Endothelial cell of umbilical vein (primary cell): ENCODE results near the gene SLC26A8. TPM values are rescaled to one million over a fixed set of nuclear protein-coding genes. Genes with fewer than 3 reads are reported as not detected.
A peak's percentile ranks its signal among the peaks of the same experiment; 100 is the strongest.

Experiments used
- BruUV-seq: library from RNA; stranded (reverse); fragments of 400-500 nt; replicated peaks from 2 replicates; lab custom pipeline; 2021; lab: Mats Ljungman, UMichigan
- CTCF ChIA-PET: fragments of 300-600, 350-600 bp; sonication (Branson Sonifier 250); formaldehyde crosslinking; loops from one replicate; lab custom pipeline; 2021; ENCODE audit warnings: antibody characterized with exemption, inconsistent platforms; lab: Charles Lee
- POLR2A ChIA-PET: fragments of 300-600, 350-600 bp; sonication (Branson Sonifier 250); formaldehyde crosslinking; loops from one replicate; lab custom pipeline; 2021; ENCODE audit warnings: antibody characterized with exemption, inconsistent platforms; lab: Charles Lee
- DNase-seq: peaks from one replicate; pipeline ENCODE4 v3.0.0-alpha.2; 2011; ENCODE audit warnings: low read depth, low spot score
- FAIRE-seq: peaks from 2 replicates; lab custom pipeline; 2011; peaks lifted over from hg19 to GRCh38; lab: Jason Lieb, UNC
- H2AFZ ChIP-seq: 2 replicates; pipeline ENCODE4 v1.6.0; 2012; ENCODE audit warnings: low read depth, low read length, control low read depth, inconsistent platforms
- H3K27ac ChIP-seq: 2 replicates; pipeline ENCODE4 v1.5.1; 2011; ENCODE audit warnings: low read depth, mild to moderate bottlenecking, control low read depth, low read length, moderate library complexity; ENCODE audit not compliant: insufficient read depth
- H3K27me3 ChIP-seq, 2 experiments: 2 replicates each; pipeline versions ENCODE4 v1.6.0 to v1.6.1; 2011; ENCODE audit warnings: low read length in 2 of 2, mixed read lengths in 1 of 2; ENCODE audit not compliant: control insufficient read depth in 2 of 2, insufficient read depth in 2 of 2
- H3K36me3 ChIP-seq, 2 experiments: 2 replicates in 1 of 2; 3 replicates in 1 of 2; pipeline ENCODE4 v1.5.1; 2011; ENCODE audit warnings: low read length in 2 of 2, mild to moderate bottlenecking in 1 of 2, moderate library complexity in 1 of 2; ENCODE audit not compliant: control insufficient read depth in 2 of 2, insufficient read depth in 2 of 2; ENCODE audit errors: extremely low read depth in 1 of 2
- H3K4me1 ChIP-seq: 3 replicates; pipeline ENCODE4 v1.5.1; 2011; ENCODE audit warnings: mild to moderate bottlenecking, low read length; ENCODE audit not compliant: control insufficient read depth, insufficient read depth; ENCODE audit errors: extremely low read depth
- H3K4me2 ChIP-seq: 2 replicates; pipeline ENCODE4 v1.6.1; 2011; ENCODE audit warnings: low read length, control low read depth, mixed read lengths; ENCODE audit not compliant: insufficient read depth
- H3K4me3 ChIP-seq, 3 experiments: fragments of 200-600 bp in 1 of 3; sonication (generic), shearing (Covaris generic) in 1 of 3; replicated peaks in 1 of 3; 2 replicates each; pipeline ENCODE4 v1.5.1; 2011 to 2016; ENCODE audit warnings: control low read depth in 3 of 3, low read length in 3 of 3, mild to moderate bottlenecking in 2 of 3, inconsistent platforms in 1 of 3, low read depth in 1 of 3, moderate library complexity in 1 of 3; ENCODE audit not compliant: insufficient read depth in 1 of 3
- H3K79me2 ChIP-seq: 2 replicates; pipeline ENCODE4 v1.6.0; 2012; ENCODE audit warnings: low read length, inconsistent platforms; ENCODE audit not compliant: control insufficient read depth, insufficient read depth
- H3K9ac ChIP-seq: replicated peaks from 2 replicates; pipeline ENCODE3; 2011; ENCODE audit warnings: low read length, control low read depth; ENCODE audit not compliant: insufficient read depth; ENCODE audit errors: extremely low read depth
- H3K9me1 ChIP-seq: replicated peaks from 3 replicates; pipeline ENCODE4 v1.6.0; 2011; ENCODE audit warnings: mild to moderate bottlenecking, low read length; ENCODE audit not compliant: control insufficient read depth, insufficient read depth; ENCODE audit errors: extremely low read depth
- H3K9me3 ChIP-seq: replicated peaks from 2 replicates; pipeline ENCODE4 v1.5.1; 2012; ENCODE audit warnings: low read length, inconsistent platforms; ENCODE audit not compliant: control insufficient read depth, insufficient read depth
- H4K20me1 ChIP-seq: replicated peaks from 2 replicates; pipeline ENCODE3; 2011; ENCODE audit warnings: mild to moderate bottlenecking, low read length; ENCODE audit not compliant: control insufficient read depth, insufficient read depth; ENCODE audit errors: extremely low read depth
- FOS ChIP-seq: IDR thresholded peaks from 2 replicates; pipeline ENCODE4 v1.6.1; 2011; ENCODE audit warnings: mild to moderate bottlenecking, low read length, moderate library complexity, borderline replicate concordance; ENCODE audit not compliant: insufficient read depth
- GATA2 ChIP-seq: IDR thresholded peaks from 2 replicates; pipeline ENCODE4 v1.7.0; 2011; ENCODE audit warnings: low read depth, mild to moderate bottlenecking, moderate library complexity, mixed read lengths, low read length; ENCODE audit not compliant: insufficient read length, insufficient read depth
- JUN ChIP-seq: IDR thresholded peaks from 2 replicates; pipeline ENCODE4 v1.6.1; 2011; ENCODE audit warnings: borderline replicate concordance, low read depth; ENCODE audit not compliant: insufficient read length, insufficient read depth
- MYC ChIP-seq: IDR thresholded peaks from one replicate; pipeline ENCODE4 v1.6.1; 2011; ENCODE audit warnings: mild to moderate bottlenecking, low read depth, low read length
- dilution Hi-C: fragments of 300-500 bp; cut with MboI; formaldehyde crosslinking; loops from one replicate; pipeline ENCODE4 v1.15.0; 2019; ENCODE audit warnings: low sequenced_read_pairs; ENCODE audit not compliant: extremely low pct_ligation_motif_present
- intact Hi-C: fragments of 100-400 bp; cut with micrococcal nuclease; formaldehyde crosslinking; loops from one replicate; pipeline ENCODE4 v1.10.0; 2022
- polyA plus RNA-seq, 4 experiments: library from polyadenylated mRNA; depleted of rRNA in 3 of 4; stranded (reverse) in 3 of 4; unstranded in 1 of 4; fragments of >200 nt; gene quantifications; 2 replicates each; pipeline versions ENCODE4 v1.2.1 to v1.2.3, GENCODE V29; 2011 to 2012; ENCODE audit warnings: missing spikeins in 1 of 4
- total RNA-seq: library from RNA; stranded (reverse); gene quantifications from 2 replicates; pipeline ENCODE4 v1.2.3, GENCODE V29; 2021
- TF ChIP-seq, protein P1 (sequence below), 2 donors: IDR thresholded peaks; 1 replicate in 1 of 2; 2 replicates in 1 of 2; pipeline ENCODE4 v1.5.1; 2011; ENCODE audit warnings: low read length in 2 of 2, mild to moderate bottlenecking in 2 of 2, moderate library complexity in 2 of 2, control low read depth in 1 of 2, inconsistent platforms in 1 of 2, low read depth in 1 of 2; ENCODE audit not compliant: insufficient read depth in 1 of 2; ENCODE audit errors: extremely low read depth in 1 of 2

The SLC26A8 gene
- total and polyA plus RNA-seq, 2 donors (not counting 3 experiments of a cell fraction or from before 2014, with no cell fraction given) = 0.01 TPM; not detected in 1

DNA sequence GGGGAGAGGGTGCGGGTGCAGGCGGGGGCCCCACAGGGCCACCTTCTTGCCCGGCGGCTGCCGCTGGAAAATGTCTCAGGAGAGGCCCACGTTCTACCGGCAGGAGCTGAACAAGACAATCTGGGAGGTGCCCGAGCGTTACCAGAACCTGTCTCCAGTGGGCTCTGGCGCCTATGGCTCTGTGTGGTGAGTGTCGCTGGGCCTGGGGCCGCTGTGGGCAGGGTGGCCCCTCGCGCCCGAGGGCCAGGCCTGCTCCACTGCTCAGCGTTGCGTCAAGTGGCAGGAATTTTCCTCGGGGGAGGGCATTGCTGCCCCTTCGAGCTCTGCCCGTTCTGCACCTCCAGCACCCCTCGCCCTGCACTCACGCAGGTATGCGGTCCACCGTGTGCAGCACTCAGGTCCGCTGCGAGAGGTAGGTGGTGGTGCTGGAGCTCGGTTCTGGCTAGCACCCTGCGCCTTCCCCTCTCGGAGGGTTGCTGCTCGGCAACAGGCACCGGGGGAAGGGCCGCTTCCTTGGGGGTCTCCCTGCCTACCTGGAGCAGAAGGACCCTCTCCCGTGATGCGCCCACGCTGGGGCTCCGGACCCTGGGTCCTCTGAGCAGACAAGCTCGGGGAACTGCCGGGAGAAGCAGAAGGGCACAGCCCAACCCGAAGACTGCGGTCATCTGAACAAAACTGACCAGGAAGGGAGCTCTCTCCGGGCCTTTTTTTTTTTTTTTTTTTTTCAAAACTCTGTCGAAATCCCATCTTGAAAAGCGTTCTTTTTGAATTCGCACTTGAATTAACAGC, 3.8 kb upstream of the SLC26A8 start:
- H3K4me3 ChIP-seq = peak overlapping the region; percentile 71 to 96 (median 96)
- peak overlapping the region; percentile 61 for H3K27ac ChIP-seq
- peak overlapping the region; percentile 94 for H3K4me2 ChIP-seq
- FAIRE-seq (no peak), DNase-seq (peak; percentile 38)
- TF ChIP-seq JUN (no peak), FOS (no peak), GATA2 (no peak), MYC (no peak)
- TF ChIP-seq, protein P1, sequence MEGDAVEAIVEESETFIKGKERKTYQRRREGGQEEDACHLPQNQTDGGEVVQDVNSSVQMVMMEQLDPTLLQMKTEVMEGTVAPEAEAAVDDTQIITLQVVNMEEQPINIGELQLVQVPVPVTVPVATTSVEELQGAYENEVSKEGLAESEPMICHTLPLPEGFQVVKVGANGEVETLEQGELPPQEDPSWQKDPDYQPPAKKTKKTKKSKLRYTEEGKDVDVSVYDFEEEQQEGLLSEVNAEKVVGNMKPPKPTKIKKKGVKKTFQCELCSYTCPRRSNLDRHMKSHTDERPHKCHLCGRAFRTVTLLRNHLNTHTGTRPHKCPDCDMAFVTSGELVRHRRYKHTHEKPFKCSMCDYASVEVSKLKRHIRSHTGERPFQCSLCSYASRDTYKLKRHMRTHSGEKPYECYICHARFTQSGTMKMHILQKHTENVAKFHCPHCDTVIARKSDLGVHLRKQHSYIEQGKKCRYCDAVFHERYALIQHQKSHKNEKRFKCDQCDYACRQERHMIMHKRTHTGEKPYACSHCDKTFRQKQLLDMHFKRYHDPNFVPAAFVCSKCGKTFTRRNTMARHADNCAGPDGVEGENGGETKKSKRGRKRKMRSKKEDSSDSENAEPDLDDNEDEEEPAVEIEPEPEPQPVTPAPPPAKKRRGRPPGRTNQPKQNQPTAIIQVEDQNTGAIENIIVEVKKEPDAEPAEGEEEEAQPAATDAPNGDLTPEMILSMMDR (IDR thresholded peaks at IDR 0.05; ENCODE audit: extremely low read depth in 1 of 2, insufficient read depth in 1 of 2, low read depth in 1 of 2, low read length in 2 of 2) = no peak
- dilution Hi-C loops (no loop called here), intact Hi-C loops (no loop called here)
- peaks cover 4% of the 10 kb centered on the region for H4K20me1 ChIP-seq
- peak overlapping the region; percentile 57 for H2AFZ ChIP-seq
- ChIA-PET POLR2A (interaction anchor here (0.7 to 1.2 kb wide), 6 partner anchors 14 to 992 kb away, joined by 3 to 10 read pairs (median 4); no protein-coding TSS in a partner anchor), CTCF (interaction anchor here (0.7 to 5.6 kb wide), 28 partner anchors 10 to 568 kb away, joined by 3 to 155 read pairs (median 4); no protein-coding TSS in a partner anchor)
- peak overlapping the region; percentile 81 for H3K9ac ChIP-seq
- no peaks in the 10 kb centered on the region for H3K9me3 ChIP-seq
- H3K27me3 ChIP-seq = no peaks in the 10 kb centered on the region
- H3K36me3 ChIP-seq = no peaks in the 10 kb centered on the region
- TSS peak; percentile 85 for BruUV-seq
- peaks cover 53% of the 10 kb centered on the region for H3K79me2 ChIP-seq
- H3K9me1 ChIP-seq = no peaks in the 10 kb centered on the region
- peaks cover 21% of the 10 kb centered on the region for H3K4me1 ChIP-seq
